OCI-LY1 (cell line): ENCODE measurements around the gene SCRN2.
A peak's percentile ranks its signal among the peaks of the same experiment; 100 is the strongest.

Experiments used
- H2AFZ ChIP-seq: fragments of 200-600 bp; sonication (generic), shearing (Covaris generic); 2 replicates; pipeline ENCODE4 v1.6.0; 2014; ENCODE audit warnings: antibody characterized with exemption, mild to moderate bottlenecking, low read length
- H3F3A ChIP-seq: fragments of 200-600 bp; sonication (generic), shearing (Covaris generic); 2 replicates; pipeline ENCODE4 v1.6.0; 2014; ENCODE audit warnings: mild to moderate bottlenecking, antibody characterized with exemption, low read length, moderate library complexity; ENCODE audit not compliant: insufficient read depth
- H3K27ac ChIP-seq: fragments of 200-600 bp; sonication (generic); 2 replicates; pipeline ENCODE4 v1.5.1; 2014; ENCODE audit warnings: low read length, mixed run types, mild to moderate bottlenecking, low read depth; ENCODE audit not compliant: poor library complexity, severe bottlenecking
- H3K27me3 ChIP-seq: fragments of 200-600 bp; sonication (generic); 2 replicates; pipeline ENCODE4 v1.6.0; 2014; ENCODE audit warnings: antibody characterized with exemption, mild to moderate bottlenecking, low read length, moderate library complexity; ENCODE audit not compliant: insufficient read depth
- H3K36me3 ChIP-seq: fragments of 200-600 bp; sonication (generic); 2 replicates; pipeline ENCODE4 v1.6.1; 2014; ENCODE audit warnings: mild to moderate bottlenecking, antibody characterized with exemption, low read length, moderate library complexity, mixed read lengths; ENCODE audit not compliant: insufficient read depth
- H3K4me1 ChIP-seq: fragments of 200-600 bp; sonication (generic); 2 replicates; pipeline ENCODE4 v1.5.1; 2014; ENCODE audit warnings: mild to moderate bottlenecking, low read length, moderate library complexity; ENCODE audit not compliant: insufficient read depth, severe bottlenecking
- H3K4me2 ChIP-seq: fragments of 200-600 bp; sonication (generic), shearing (Covaris generic); 2 replicates; pipeline ENCODE4 v1.6.1; 2014; ENCODE audit warnings: low read length
- H3K4me3 ChIP-seq: fragments of 200-600 bp; sonication (generic); 2 replicates; pipeline ENCODE4 v1.5.1; 2014; ENCODE audit warnings: low read length, low read depth, mild to moderate bottlenecking, mixed read lengths; ENCODE audit not compliant: poor library complexity, severe bottlenecking
- H3K79me2 ChIP-seq: fragments of 200-600 bp; shearing (Covaris generic); 2 replicates; pipeline ENCODE4 v1.6.1; 2016; ENCODE audit warnings: mixed run types, low read length, mixed read lengths; ENCODE audit not compliant: insufficient read depth
- H3K9ac ChIP-seq: fragments of 200-600 bp; sonication (generic), shearing (Covaris generic); 2 replicates; pipeline ENCODE4 v1.6.1; 2014; ENCODE audit warnings: mild to moderate bottlenecking, low read length, mixed read lengths
- H3K9me2 ChIP-seq: fragments of 200-600 bp; sonication (generic), shearing (Covaris generic); 2 replicates; pipeline ENCODE4 v1.6.1; 2014; ENCODE audit warnings: low read depth, mild to moderate bottlenecking, low read length, mixed read lengths
- H3K9me3 ChIP-seq: fragments of 200-600 bp; shearing (Covaris generic); 2 replicates; pipeline ENCODE4 v1.6.1; 2014; ENCODE audit warnings: low read length, mixed read lengths
- H4K20me1 ChIP-seq: fragments of 200-600 bp; sonication (generic), shearing (Covaris generic); 2 replicates; pipeline ENCODE4 v1.6.0; 2016; ENCODE audit warnings: mild to moderate bottlenecking, low read length; ENCODE audit not compliant: insufficient read depth
- EZH2 ChIP-seq: fragments of 200-600 bp; sonication (generic), shearing (Covaris generic); IDR thresholded peaks from 2 replicates; pipeline ENCODE4 v1.8.0; 2017; ENCODE audit warnings: borderline replicate concordance, mixed run types, mild to moderate bottlenecking, antibody characterized with exemption, low read length, moderate library complexity, mixed read lengths
- TF ChIP-seq, protein P1 (sequence below): fragments of 200-600 bp; sonication (generic), shearing (Covaris generic); IDR thresholded peaks from 2 replicates; pipeline ENCODE4 v1.5.1; 2017; ENCODE audit warnings: mild to moderate bottlenecking, antibody characterized with exemption, low read length, moderate library complexity, mixed read lengths

Gene SCRN2

DNA sequence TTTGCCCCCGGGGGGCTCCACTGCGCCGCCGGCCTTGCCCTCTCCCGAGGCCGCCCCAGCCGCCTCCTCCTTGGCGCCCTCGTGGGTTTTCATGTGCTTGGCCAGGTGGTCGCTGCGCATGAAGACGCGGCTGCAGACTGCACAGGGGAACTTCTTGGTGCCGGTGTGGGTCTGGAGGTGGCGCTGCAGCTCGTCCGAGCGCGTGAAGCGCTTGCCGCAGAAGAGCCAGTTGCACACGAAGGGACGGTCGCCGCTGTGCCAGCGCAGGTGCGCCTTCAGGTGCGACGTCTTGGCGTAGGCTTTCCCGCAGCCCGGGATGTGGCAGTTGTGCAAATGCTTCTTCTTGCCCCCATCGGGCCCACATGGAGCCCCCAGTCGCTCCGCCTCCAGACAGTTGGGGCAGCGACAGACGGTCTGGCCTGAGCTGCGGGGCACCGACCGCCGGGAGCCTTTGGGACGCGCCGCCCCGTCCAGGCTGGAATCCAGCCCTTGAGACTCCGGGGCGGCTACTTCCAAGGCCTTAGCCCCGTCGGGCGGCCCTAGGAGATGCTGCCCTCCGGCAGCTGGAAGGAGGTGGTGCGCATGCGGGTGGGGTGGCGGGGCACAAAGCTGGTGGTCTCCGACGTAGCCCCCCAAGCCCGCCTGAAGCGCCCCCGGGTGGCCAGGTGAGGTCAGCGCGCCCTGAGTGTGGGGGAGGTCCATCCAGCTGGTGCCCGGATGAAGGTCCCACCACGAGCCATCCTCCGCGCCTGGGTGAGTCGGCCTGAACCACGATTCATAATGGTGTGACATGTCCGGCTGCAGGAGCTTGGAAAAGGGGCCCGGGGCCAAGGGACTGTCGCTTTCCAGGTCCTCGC, 6.5 kb upstream of the SCRN2 start:
- no peaks in the 10 kb centered on the region; the same call in 1 of the 2 replicates for H3K27me3 ChIP-seq
- H3K4me2 ChIP-seq: no peak overlapping the region
- H2AFZ ChIP-seq: no peak overlapping the region
- TF ChIP-seq EZH2: no peak
- TF ChIP-seq, protein P1, sequence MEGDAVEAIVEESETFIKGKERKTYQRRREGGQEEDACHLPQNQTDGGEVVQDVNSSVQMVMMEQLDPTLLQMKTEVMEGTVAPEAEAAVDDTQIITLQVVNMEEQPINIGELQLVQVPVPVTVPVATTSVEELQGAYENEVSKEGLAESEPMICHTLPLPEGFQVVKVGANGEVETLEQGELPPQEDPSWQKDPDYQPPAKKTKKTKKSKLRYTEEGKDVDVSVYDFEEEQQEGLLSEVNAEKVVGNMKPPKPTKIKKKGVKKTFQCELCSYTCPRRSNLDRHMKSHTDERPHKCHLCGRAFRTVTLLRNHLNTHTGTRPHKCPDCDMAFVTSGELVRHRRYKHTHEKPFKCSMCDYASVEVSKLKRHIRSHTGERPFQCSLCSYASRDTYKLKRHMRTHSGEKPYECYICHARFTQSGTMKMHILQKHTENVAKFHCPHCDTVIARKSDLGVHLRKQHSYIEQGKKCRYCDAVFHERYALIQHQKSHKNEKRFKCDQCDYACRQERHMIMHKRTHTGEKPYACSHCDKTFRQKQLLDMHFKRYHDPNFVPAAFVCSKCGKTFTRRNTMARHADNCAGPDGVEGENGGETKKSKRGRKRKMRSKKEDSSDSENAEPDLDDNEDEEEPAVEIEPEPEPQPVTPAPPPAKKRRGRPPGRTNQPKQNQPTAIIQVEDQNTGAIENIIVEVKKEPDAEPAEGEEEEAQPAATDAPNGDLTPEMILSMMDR: peak; percentile 13
- H3K4me3 ChIP-seq: no peak overlapping the region
- H3K9me3 ChIP-seq: no peaks in the 10 kb centered on the region
- H3K9ac ChIP-seq: no peak overlapping the region
- no peak overlapping the region for H3K27ac ChIP-seq
- no peaks in the 10 kb centered on the region for H3K9me2 ChIP-seq
- H4K20me1 ChIP-seq: no peaks in the 10 kb centered on the region
- no peaks in the 10 kb centered on the region for H3K4me1 ChIP-seq
- H3K36me3 ChIP-seq: no peaks in the 10 kb centered on the region
- H3K79me2 ChIP-seq: no peaks in the 10 kb centered on the region
- no peaks in the 10 kb centered on the region for H3F3A ChIP-seq

DNA sequence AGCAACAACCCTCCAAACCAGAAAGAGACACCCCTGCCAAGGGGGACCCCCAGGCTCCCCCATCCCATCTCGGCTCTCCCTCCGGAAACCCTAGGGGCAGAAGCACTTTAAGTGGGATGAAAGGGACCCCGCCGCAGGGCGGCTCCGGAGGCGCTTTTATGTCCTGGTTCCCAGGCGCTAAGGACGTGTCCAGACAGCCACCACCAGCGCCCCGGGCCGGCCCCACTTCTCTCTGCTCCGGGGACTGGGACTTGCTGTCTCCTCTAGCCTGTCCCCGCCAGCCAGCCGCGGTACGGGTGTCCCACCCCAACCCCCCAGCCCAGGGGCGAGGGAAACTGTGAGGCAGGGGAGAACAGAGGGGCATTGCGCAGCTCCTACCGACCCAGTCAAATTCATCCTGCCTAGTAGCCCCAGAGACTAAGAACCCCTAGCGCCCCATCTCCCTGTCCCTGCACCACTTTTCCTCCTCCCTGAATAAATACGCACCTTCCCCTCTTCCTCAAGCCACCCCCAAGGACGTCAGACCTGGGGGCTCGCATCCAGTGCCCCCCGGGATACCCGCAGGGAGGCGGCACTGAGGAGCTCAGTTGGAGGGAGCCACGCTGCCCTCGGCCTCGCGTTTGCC, 5.8 kb upstream of the SCRN2 start:
- H3K79me2 ChIP-seq: no peaks in the 10 kb centered on the region
- no peak overlapping the region for H3K4me3 ChIP-seq
- no peaks in the 10 kb centered on the region for H4K20me1 ChIP-seq
- H3K9ac ChIP-seq: no peak overlapping the region
- no peaks in the 10 kb centered on the region; the same call in 1 of the 2 replicates for H3K27me3 ChIP-seq
- no peak overlapping the region for H2AFZ ChIP-seq
- peaks cover 2% of the 10 kb centered on the region for H3K4me1 ChIP-seq
- H3K27ac ChIP-seq: no peak overlapping the region
- no peaks in the 10 kb centered on the region for H3K9me3 ChIP-seq
- H3K36me3 ChIP-seq: no peaks in the 10 kb centered on the region
- H3F3A ChIP-seq: no peaks in the 10 kb centered on the region
- H3K4me2 ChIP-seq: no peak overlapping the region
- no peaks in the 10 kb centered on the region for H3K9me2 ChIP-seq
- no peak for TF ChIP-seq EZH2
- TF ChIP-seq, protein P1: no peak

DNA sequence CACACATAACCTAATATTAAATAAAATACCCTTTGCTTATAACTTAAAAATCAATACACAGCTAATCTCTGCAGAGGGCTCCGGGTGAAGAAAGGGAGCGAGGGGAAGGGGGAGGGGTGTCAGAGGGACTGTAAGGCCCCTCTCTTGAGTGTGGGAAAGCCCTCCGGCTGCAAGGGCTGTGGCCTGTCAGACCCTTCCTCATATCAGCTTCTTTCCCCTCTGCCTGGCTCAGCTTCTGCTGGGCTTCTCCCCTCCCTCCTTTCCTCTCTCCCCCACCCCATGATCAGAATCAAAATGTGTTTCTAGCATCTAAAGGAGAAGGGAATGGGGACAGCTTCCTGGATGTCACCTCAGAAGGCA, 4.6 kb upstream of the SCRN2 start:
- no peak for TF ChIP-seq EZH2
- TF ChIP-seq, protein P1: no peak
- Histone ChIP-seq H3K27me3 (no peaks in the 10 kb centered on the region; the same call in 1 of the 2 replicates), H3K9me2 (no peaks in the 10 kb centered on the region)

More for the DNA sequence above, 4.6 kb upstream of the SCRN2 start:
- Histone ChIP-seq H3K79me2 (no peaks in the 10 kb centered on the region), H3K36me3 (no peaks in the 10 kb centered on the region), H2AFZ (no peak overlapping the region), H3K27ac (no peak overlapping the region), H3K9me3 (no peaks in the 10 kb centered on the region), H3K9ac (no peak overlapping the region), H3K4me3 (no peak overlapping the region), H3K4me2 (no peak overlapping the region), H3F3A (no peaks in the 10 kb centered on the region), H3K4me1 (peaks cover 9% of the 10 kb centered on the region), H4K20me1 (no peaks in the 10 kb centered on the region)
